ENCODE results near the gene R3HDML. TPM values are rescaled to one million over a fixed set of nuclear protein-coding genes. Genes with fewer than 3 reads are reported as not detected.

Gene R3HDML
- total and polyA plus RNA-seq, 2 of the 13 experiments (the other 11 are each of a cell fraction or from before 2014, with no cell fraction given), result not detected

DNA sequence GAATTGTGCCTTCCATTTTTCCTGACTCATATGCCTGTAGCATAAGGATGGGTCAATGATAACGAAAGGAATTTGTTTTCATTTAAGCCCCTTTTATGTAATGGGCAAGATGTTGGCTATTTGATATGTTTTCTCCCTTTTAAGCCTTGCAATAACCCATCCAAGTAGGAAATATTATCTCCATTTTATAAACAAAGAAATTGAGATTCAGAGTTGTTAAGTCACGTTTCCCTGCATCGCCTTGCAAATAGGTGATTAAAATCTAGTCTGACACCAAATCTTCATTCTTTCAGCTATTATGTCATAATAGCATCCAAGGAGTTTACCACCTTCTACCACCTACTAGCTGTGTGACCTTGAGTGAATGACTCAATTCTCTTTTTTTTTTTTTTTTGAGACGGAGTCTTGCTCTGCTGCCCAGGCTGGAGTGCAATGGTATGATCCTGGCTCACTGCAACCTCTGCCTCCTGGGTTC is 25.7 kb downstream of the R3HDML start:
- Histone ChIP-seq H3K27me3 (ENCODE audit: control insufficient read depth in 1 of 2, insufficient read depth in 2 of 2, low read length in 2 of 2) (no peaks in the 10 kb centered on the region), H3K9me3 (ENCODE audit: low read length) (no peaks in the 10 kb centered on the region), H2AFZ (ENCODE audit: low read length) (no peak overlapping the region), H3K4me3 (replicated peaks in 1 of 3; ENCODE audit: insufficient read depth in 1 of 3, low read depth in 2 of 3, low read length in 3 of 3) (no peak overlapping the region), H3K27ac (ENCODE audit: extremely low read length, insufficient read depth, low read length) (no peak overlapping the region), H3K4me1 (ENCODE audit: insufficient read depth, low read length) (peaks cover 23% of the 10 kb centered on the region), H3K9ac (ENCODE audit: insufficient read depth, low read depth, low read length) (no peak overlapping the region), H4K20me1 (ENCODE audit: insufficient read depth, low read length) (peaks cover 11% of the 10 kb centered on the region; the same call in 1 of the 2 replicates), H3K4me2 (ENCODE audit: low read depth, low read length) (no peak overlapping the region), H3K79me2 (ENCODE audit: insufficient read depth, low read length) (peaks cover 93% of the 10 kb centered on the region), H3K36me3 (replicated peaks in 1 of 2; ENCODE audit: control insufficient read depth in 1 of 2, insufficient read depth in 2 of 2, low read length in 2 of 2) (peaks cover 3 to 9% of the 10 kb centered on the region in 2 experiments; a peak in 4 of 5 replicates)
- ATAC-seq (no peak), DNase-seq (ENCODE audit: low spot score) (no peak), FAIRE-seq (no peak)
- 72% methylated on average over 4 of the region's 4 CpGs for WGBS (ENCODE audit: low lambda C conversion rate)
- in situ Hi-C loops (cut with HindIII; ENCODE audit: extremely low pct_ligation_motif_present, low pct_unique_long_range_greater_than_20kb), result no loop called here
- BruUV-seq (replicated peaks), result no TSS peak
- intact Hi-C loops (cut with micrococcal nuclease; ENCODE audit: unreplicated experiment), result no loop called here
- CTCF ChIA-PET (ENCODE audit: low intra/inter-chr PET ratio, low total read pairs), result no interaction called here
- TF ChIP-seq, protein P1, sequence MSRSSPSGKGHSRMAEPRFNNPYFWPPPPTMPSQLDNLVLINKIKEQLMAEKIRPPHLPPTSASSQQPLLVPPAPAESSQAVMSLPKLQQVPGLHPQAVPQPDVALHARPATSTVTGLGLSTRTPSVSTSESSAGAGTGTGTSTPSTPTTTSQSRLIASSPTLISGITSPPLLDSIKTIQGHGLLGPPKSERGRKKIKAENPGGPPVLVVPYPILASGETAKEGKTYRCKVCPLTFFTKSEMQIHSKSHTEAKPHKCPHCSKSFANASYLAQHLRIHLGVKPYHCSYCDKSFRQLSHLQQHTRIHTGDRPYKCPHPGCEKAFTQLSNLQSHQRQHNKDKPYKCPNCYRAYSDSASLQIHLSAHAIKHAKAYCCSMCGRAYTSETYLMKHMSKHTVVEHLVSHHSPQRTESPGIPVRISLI (CRISPR knock-in tag; IDR thresholded peaks at IDR 0.05; ENCODE audit: borderline replicate concordance), result 0 out of 2 replicates have a peak, but pooled peaks have one; percentile 29
- TF ChIP-seq ZSCAN21 (CRISPR knock-in tag; IDR thresholded peaks at IDR 0.05; ENCODE audit: borderline replicate concordance) (no peak), ZNF121 (CRISPR knock-in tag; IDR thresholded peaks at IDR 0.05) (peak; percentile 86), POLR2A (IDR thresholded peaks at IDR 0.05; ENCODE audit: insufficient read depth in 1 of 2, low read depth in 2 of 2, low read length in 2 of 2) (0 out of 4 replicates have a peak, but pooled peaks of 1 of the 2 experiments have one; percentile 0)
- POLR2A ChIA-PET, result no interaction called here

DNA sequence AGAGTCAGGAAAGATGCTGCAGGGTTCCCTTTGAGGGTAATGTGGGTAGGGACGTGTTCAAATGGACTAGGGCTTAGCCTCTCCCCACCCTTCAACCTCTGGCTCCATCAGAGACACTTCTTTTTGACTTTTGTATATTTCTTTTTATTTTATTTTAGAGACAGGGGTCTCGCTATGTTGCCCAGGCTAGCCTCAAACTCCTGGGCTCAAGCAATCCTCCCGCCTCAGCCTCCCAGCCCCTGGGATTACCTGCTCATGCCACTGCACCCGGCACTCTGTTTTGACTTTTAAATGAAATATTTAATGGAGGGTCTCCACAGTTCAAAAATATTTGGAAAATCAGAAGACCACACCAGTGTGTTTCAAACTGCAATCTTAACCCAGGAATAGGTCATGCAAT is 27.2 kb downstream of the R3HDML start:
- intact Hi-C loops (cut with micrococcal nuclease; ENCODE audit: unreplicated experiment), result no loop called here
- TF ChIP-seq SP1 (IDR thresholded peaks at IDR 0.05), result no peak
- TF ChIP-seq SP1 (CRISPR knock-in tag; IDR thresholded peaks at IDR 0.05), result no peak
- peak; percentile 53; the same call in 1 of the 2 replicates for TF ChIP-seq ZNF121 (CRISPR knock-in tag; IDR thresholded peaks at IDR 0.05)
- no peaks in the 10 kb centered on the region for H3K9me3 ChIP-seq (ENCODE audit: low read length)
- no TSS peak for BruUV-seq (replicated peaks)
- no peak overlapping the region for H3K4me3 ChIP-seq (replicated peaks in 1 of 3; ENCODE audit: insufficient read depth in 1 of 3, low read depth in 2 of 3, low read length in 3 of 3)
- ATAC-seq (no peak; the same call in 2 of the 3 replicates), DNase-seq (ENCODE audit: low spot score) (no peak), FAIRE-seq (no peak)
- ChIA-PET POLR2A (interaction anchor here (1.9 kb wide), 1 partner anchor 8 kb away, joined by 4 read pairs; the partner anchor contains the start of gene HNF4A), CTCF (ENCODE audit: low intra/inter-chr PET ratio, low total read pairs) (no interaction called here)
- H3K27me3 ChIP-seq (ENCODE audit: control insufficient read depth in 1 of 2, insufficient read depth in 2 of 2, low read length in 2 of 2), result no peaks in the 10 kb centered on the region
- peaks cover 88% of the 10 kb centered on the region for H3K79me2 ChIP-seq (ENCODE audit: insufficient read depth, low read length)
- no peak overlapping the region for H3K4me2 ChIP-seq (ENCODE audit: low read depth, low read length)
- no peak overlapping the region for H3K9ac ChIP-seq (ENCODE audit: insufficient read depth, low read depth, low read length)
- no peak overlapping the region for H2AFZ ChIP-seq (ENCODE audit: low read length)
- H3K36me3 ChIP-seq (replicated peaks in 1 of 2; ENCODE audit: control insufficient read depth in 1 of 2, insufficient read depth in 2 of 2, low read length in 2 of 2), result peaks cover 3 to 13% of the 10 kb centered on the region in 2 experiments; a peak in 4 of 5 replicates
- H3K27ac ChIP-seq (ENCODE audit: extremely low read length, insufficient read depth, low read length), result no peak overlapping the region
- in situ Hi-C loops (cut with HindIII; ENCODE audit: extremely low pct_ligation_motif_present, low pct_unique_long_range_greater_than_20kb), result no loop called here
- peaks cover 14% of the 10 kb centered on the region; the same call in 1 of the 2 replicates for H4K20me1 ChIP-seq (ENCODE audit: insufficient read depth, low read length)
- 98% methylated on average over 4 of the region's 4 CpGs for WGBS (ENCODE audit: low lambda C conversion rate)
- H3K4me1 ChIP-seq (ENCODE audit: insufficient read depth, low read length), result peaks cover 12% of the 10 kb centered on the region

Measured in HepG2 (cell line).